Skeletal muscle satellite cell (primary cell): ENCODE measurements around the gene PDSS2.
"Not testable (repeated sequence)": the region's sequence is repeated elsewhere in the genome, so short reads cannot be mapped to it uniquely, and the experiment has no call there.

Experiments
- H3K27me3 ChIP-seq: 2 replicates; pipeline ENCODE4 v1.7.0; 2013; ENCODE audit warnings: low read length; ENCODE audit not compliant: control insufficient read depth, insufficient read depth
- H3K36me3 ChIP-seq: 2 replicates; pipeline ENCODE4 v1.7.0; 2013; ENCODE audit warnings: mild to moderate bottlenecking, control low read depth, low read length; ENCODE audit not compliant: insufficient read depth
- H3K4me1 ChIP-seq: 2 replicates; pipeline ENCODE4 v1.7.0; 2013; ENCODE audit warnings: low read length; ENCODE audit not compliant: control insufficient read depth, insufficient read depth
- H3K4me2 ChIP-seq: 2 replicates; pipeline ENCODE4 v1.7.0; 2013; ENCODE audit warnings: mild to moderate bottlenecking, low read length
- H3K4me3 ChIP-seq: 2 replicates; pipeline ENCODE4 v1.7.0; 2013; ENCODE audit warnings: low read length
- H3K9ac ChIP-seq: 2 replicates; pipeline ENCODE4 v1.7.0; 2013; ENCODE audit warnings: mild to moderate bottlenecking, low read depth, low read length, moderate library complexity
- H3K9me3 ChIP-seq: replicated peaks from 2 replicates; pipeline ENCODE4 v1.7.0; 2013; ENCODE audit warnings: mild to moderate bottlenecking, control low read depth, low read length

The PDSS2 gene

DNA sequence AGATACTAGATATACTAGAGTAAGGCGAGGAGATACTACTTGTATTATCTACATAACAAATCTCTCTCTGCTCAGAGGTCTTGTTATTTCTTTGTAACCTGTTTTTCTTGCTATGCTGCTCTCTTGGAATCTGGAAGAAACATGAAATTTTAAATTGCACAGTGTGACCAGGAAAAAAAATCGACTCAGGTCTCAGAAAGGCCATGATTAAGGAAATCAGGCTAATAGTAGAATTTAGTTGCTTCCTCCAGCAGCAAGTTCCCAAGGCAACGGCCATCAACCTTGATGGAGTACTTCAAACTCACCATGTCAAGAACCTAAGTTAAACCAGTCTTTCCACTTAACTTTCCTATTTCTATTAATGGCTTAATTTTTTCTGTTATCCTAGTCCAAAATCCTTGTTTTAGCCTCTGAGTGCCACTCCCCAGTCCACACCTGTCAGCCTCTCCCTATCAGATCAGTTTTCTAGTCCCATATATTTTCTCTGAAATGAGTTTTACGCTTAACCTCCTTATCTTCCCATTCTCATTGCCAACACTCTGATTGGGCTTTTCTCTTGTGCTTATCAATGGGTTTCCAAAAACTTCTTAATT is 256.4 kb downstream of the PDSS2 start:
- Histone ChIP-seq H3K9ac (no peak overlapping the region), H3K4me3 (no peak overlapping the region), H3K36me3 (no peaks in the 10 kb centered on the region), H3K4me1 (no peaks in the 10 kb centered on the region), H3K4me2 (no peak overlapping the region), H3K27me3 (no peaks in the 10 kb centered on the region), H3K9me3 (no peaks in the 10 kb centered on the region)

DNA sequence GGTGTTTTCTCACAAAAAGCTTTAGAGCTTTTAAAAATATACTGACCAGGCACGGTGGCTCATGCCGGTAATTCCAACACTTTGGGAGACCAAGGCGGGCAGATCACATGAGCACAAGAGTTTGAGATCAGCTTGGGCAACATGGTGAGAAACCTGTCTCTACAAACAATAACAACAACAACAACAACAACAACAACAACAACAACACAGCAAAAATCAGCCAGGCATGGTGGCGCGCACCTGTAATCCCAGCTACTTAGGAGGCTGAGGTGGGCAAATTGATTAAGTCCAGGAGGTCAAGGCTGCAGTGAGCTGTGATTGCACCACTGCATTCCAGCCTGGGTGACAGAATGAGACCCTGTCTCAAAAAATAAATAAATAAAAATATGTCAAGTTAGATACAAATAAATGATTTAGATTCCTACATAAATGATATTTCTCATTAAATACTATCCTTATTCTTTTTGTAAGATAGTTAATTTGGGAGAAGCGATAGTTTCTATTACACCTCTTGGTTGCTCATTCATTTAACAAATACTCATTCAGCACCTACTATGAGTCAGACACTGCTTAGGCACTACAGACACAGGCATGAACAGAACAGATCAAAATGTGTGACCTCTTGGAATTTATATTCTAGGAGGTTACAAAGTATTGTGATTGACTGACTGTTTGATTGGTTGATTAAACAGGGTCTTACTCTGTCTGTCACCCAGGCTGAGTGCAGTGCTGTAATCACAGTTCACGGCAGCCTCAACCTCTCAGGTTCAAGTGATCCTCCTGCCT is 260.5 kb downstream of the PDSS2 start:
- H3K9ac ChIP-seq, result no peak overlapping the region
- H3K9me3 ChIP-seq, result no peaks in the 10 kb centered on the region
- no peak overlapping the region for H3K4me2 ChIP-seq
- no peaks in the 10 kb centered on the region for H3K4me1 ChIP-seq
- no peak overlapping the region for H3K4me3 ChIP-seq
- no peaks in the 10 kb centered on the region for H3K27me3 ChIP-seq
- H3K36me3 ChIP-seq, result no peaks in the 10 kb centered on the region

DNA sequence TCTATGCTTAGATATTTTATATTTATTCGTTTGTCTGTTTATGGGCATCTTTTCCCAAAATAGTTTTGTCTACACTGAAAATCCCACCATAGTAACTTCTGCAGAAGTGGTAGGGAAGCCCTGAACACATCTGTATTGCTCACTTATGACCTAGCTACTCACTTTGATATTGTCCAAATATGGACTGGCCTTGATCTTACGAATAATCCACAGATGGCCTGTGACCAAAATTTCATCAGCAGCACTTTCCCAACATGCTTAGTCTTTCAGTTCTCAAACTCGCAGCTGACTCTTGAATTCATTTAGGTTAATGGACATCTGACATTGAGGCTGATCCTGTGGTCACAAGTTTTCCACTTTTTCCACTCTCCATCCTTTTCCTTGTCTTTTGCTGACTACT is 263.2 kb downstream of the PDSS2 start:
- H3K36me3 ChIP-seq, result no peaks in the 10 kb centered on the region
- no peaks in the 10 kb centered on the region for H3K9me3 ChIP-seq
- H3K4me3 ChIP-seq, result no peak overlapping the region
- no peaks in the 10 kb centered on the region for H3K27me3 ChIP-seq
- no peak overlapping the region for H3K9ac ChIP-seq
- H3K4me1 ChIP-seq, result no peaks in the 10 kb centered on the region
- no peak overlapping the region for H3K4me2 ChIP-seq

DNA sequence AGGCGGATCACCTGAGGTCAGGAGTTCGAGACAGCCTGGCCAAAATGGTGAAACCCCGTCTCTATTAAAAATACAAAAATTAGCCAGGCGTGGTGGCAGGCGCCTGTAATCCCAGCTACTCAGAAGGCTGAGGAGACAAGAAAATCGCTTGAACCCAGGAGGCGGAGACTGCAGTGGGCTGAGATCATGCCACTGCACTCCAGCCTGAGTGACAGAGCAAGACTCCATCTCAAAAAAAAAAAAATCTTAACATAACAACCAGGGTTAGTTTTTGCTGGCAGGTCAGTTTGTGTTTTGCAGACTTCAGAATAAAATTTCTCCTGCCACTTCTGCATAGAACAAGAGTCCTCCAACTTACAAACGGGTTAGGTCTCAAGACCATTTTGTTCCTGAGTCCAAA is 264.6 kb downstream of the PDSS2 start:
- not testable (repeated sequence) for H3K9me3 ChIP-seq, H3K36me3 ChIP-seq, H3K9ac ChIP-seq, H3K27me3 ChIP-seq, H3K4me3 ChIP-seq, H3K4me1 ChIP-seq, H3K4me2 ChIP-seq

DNA sequence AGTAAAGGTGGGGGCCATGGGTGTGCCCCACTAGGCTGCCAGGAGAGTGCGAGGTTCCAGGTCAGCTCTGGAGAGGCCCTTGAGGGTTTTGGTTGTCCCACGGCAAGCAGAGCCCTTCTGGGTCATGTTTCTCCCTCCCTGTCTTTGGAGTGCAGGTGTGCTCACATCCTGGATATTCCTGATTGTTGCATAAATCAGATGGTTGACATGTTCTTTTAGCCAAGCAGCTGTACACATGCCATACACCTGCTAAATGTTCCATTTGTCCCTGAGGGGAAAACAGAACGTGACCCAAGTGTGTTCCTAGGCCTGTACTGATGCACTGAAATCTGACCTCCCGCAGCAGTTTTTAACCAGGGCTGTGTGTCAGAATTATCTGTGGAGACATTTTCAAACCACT is 266.5 kb downstream of the PDSS2 start:
- Histone ChIP-seq H3K9ac (no peak overlapping the region), H3K27me3 (no peaks in the 10 kb centered on the region), H3K4me2 (no peak overlapping the region), H3K9me3 (no peaks in the 10 kb centered on the region), H3K36me3 (no peaks in the 10 kb centered on the region), H3K4me3 (no peak overlapping the region), H3K4me1 (no peaks in the 10 kb centered on the region)

DNA sequence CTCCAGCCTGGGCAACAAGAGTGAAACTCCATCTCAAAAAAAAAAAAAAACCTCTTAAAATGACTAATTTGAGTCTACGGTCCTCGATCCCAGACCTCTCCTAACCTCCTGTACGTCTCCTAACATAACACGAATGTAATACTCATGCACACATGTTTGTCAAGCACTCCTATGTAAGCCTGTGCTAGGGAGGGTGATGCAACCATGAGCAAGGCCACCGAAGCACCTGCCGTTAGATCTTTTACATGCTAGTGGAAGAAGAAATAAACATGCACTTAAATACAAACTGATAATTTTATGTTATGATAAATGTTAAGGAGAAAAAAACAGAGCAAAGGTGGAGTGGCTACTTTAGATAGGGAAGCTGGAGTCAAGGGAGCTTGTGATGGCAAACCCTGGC is 271.7 kb downstream of the PDSS2 start:
- H3K27me3 ChIP-seq, result no peaks in the 10 kb centered on the region
- H3K4me3 ChIP-seq, result no peak overlapping the region
- no peaks in the 10 kb centered on the region for H3K36me3 ChIP-seq
- no peaks in the 10 kb centered on the region for H3K9me3 ChIP-seq
- H3K4me2 ChIP-seq, result no peak overlapping the region
- no peaks in the 10 kb centered on the region for H3K4me1 ChIP-seq
- H3K9ac ChIP-seq, result no peak overlapping the region

DNA sequence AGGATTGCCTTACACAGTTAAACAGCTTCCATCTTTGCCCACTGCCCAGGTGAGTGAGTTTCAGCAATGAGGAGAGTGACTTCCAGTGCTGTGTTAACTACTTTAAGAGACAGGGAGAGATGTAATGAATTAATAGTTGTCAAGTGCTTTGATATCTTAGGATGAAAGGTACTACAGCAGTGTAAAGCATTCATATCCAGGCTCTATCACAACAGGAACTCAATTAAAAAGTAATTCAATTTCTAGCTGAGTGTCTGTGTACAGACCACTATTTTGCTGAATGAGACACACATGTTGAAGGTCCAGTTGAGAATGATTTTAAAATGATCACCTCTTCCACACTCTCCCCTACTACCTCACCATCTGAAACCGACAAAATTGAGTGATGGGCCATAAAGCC is 273.3 kb downstream of the PDSS2 start:
- Histone ChIP-seq H3K9ac (no peak overlapping the region), H3K9me3 (no peaks in the 10 kb centered on the region), H3K4me2 (no peak overlapping the region), H3K36me3 (no peaks in the 10 kb centered on the region), H3K4me3 (no peak overlapping the region), H3K4me1 (no peaks in the 10 kb centered on the region), H3K27me3 (no peaks in the 10 kb centered on the region)

DNA sequence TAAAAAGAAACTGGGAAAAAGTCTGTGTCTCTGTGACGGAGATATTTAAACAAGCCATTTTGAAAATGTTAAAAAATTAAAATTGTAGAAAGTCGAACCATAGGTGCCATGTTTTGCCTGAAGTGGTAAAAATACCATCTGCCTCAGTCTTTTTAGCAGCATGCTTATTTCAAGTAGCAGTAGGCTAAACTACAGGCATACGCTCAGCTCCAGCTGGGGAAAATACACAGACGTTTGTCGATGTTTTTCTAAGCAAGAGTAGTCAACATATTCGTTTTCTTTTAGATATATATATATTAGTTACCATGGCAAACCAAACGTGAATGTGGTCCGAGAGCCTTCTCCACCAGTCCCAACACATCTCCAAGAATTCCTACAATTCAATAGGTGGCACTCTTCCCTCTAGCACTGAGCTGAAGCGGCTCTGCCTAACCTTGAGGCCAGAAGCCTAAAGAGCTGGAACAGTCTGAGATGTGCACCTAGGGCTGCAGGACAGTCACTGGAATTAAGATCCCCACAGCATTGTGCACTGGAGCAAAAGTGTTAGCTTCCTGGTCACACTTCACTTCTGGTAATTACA is 273.9 kb downstream of the PDSS2 start:
- no peak overlapping the region for H3K4me3 ChIP-seq
- no peak overlapping the region for H3K4me2 ChIP-seq
- H3K4me1 ChIP-seq, result no peaks in the 10 kb centered on the region
- no peaks in the 10 kb centered on the region for H3K9me3 ChIP-seq
- H3K36me3 ChIP-seq, result no peaks in the 10 kb centered on the region
- H3K27me3 ChIP-seq, result no peaks in the 10 kb centered on the region
- H3K9ac ChIP-seq, result no peak overlapping the region

DNA sequence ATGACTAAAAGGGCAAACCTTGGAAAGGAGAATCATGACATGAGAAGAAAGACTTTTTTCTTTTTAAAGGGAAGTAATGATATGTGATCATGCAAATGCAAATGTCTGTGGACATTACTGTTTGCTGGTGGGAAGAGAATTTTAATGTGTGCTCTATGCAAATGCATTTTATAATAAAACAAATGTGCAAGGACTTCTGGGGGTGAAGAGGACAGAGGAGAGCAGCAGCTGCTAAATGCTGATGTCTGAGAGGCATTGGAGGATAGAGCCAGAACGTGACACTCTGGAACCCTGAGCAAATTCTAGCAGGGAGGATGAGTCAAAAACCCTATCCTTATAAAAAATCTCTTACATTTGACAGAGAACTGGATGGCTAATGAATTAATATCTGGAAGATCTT is 274.9 kb downstream of the PDSS2 start:
- no peaks in the 10 kb centered on the region for H3K36me3 ChIP-seq
- no peaks in the 10 kb centered on the region for H3K9me3 ChIP-seq
- no peak overlapping the region for H3K4me2 ChIP-seq
- no peak overlapping the region for H3K4me3 ChIP-seq
- H3K9ac ChIP-seq, result no peak overlapping the region
- no peaks in the 10 kb centered on the region for H3K27me3 ChIP-seq
- H3K4me1 ChIP-seq, result no peaks in the 10 kb centered on the region

DNA sequence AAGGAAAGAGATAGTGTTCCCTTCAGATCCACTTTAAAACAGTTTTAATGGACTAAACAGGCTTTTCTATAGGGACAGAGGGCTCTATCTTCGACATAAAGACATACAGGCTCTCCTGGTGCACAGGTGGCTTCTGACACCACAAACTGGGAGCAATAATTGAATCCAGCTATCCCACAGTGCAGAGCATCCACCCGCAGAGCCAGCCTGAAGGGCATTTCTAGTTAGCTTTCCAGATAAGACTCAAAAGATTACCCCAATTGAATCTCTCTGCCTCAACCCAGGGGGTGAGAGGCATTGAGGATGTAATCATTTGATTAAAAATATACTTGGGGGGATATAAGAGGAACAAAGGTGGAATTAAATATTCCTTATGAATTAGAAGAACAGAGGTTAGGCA is 279.3 kb downstream of the PDSS2 start:
- Histone ChIP-seq H3K4me1 (no peaks in the 10 kb centered on the region), H3K36me3 (no peaks in the 10 kb centered on the region), H3K4me3 (no peak overlapping the region), H3K9ac (no peak overlapping the region), H3K9me3 (no peaks in the 10 kb centered on the region), H3K4me2 (no peak overlapping the region), H3K27me3 (no peaks in the 10 kb centered on the region)

DNA sequence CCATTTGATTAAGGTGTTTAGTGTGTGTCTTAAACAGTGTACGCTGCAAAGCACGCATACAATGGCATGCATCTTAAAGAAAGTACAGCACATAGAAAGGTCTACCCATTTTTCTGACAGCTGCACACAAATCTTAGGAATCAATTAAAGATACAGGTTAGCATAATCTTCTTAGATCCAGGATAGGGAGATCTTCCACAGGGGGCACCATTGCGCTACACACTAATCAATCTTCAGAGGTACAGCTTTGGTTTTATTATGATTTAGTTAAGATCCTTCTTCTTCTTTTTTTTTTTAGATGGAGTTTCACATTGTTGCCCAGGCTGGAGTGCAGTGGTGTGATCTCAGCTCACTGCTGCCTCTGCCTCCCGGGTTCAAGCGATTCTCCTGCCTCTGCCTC is 280.4 kb downstream of the PDSS2 start:
- Histone ChIP-seq H3K4me3 (no peak overlapping the region), H3K36me3 (no peaks in the 10 kb centered on the region), H3K9ac (no peak overlapping the region), H3K4me2 (no peak overlapping the region), H3K4me1 (no peaks in the 10 kb centered on the region), H3K9me3 (no peaks in the 10 kb centered on the region), H3K27me3 (no peaks in the 10 kb centered on the region)

DNA sequence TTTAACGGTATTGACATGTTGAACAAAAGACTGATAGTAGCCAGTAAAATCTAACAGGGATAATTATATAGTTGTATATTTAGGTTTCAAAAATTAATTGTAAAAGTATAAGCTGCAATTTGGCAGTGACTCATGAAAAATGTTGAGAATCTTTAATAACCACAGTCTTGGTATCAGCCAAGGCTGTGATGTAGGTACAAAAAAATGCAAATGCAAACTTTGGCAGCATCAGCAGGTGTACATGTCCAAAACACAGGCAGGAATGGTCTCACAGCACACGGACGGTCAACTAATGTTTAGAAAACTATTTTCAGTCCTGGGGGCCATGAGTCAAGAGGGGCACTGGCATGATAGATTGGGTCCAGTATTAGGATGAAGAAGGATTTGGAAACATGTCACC is 285.6 kb downstream of the PDSS2 start:
- Histone ChIP-seq H3K4me2 (no peak overlapping the region), H3K27me3 (no peaks in the 10 kb centered on the region), H3K4me3 (no peak overlapping the region), H3K9ac (no peak overlapping the region), H3K4me1 (no peaks in the 10 kb centered on the region), H3K36me3 (no peaks in the 10 kb centered on the region), H3K9me3 (no peaks in the 10 kb centered on the region)
